GM19023 (cell line): ENCODE results near the gene KRT82.
"Not testable (repeated sequence)": the region's sequence is repeated elsewhere in the genome, so short reads cannot be mapped to it uniquely, and the experiment has no call there.

Source experiments
- ATAC-seq: cut with Tn5 transposase; IDR thresholded peaks from one replicate; pipeline ENCODE4 v1.9.1; 2021; ENCODE audit warnings: mild to moderate bottlenecking, moderate library complexity; ENCODE audit not compliant: unreplicated experiment

The KRT82 gene

DNA sequence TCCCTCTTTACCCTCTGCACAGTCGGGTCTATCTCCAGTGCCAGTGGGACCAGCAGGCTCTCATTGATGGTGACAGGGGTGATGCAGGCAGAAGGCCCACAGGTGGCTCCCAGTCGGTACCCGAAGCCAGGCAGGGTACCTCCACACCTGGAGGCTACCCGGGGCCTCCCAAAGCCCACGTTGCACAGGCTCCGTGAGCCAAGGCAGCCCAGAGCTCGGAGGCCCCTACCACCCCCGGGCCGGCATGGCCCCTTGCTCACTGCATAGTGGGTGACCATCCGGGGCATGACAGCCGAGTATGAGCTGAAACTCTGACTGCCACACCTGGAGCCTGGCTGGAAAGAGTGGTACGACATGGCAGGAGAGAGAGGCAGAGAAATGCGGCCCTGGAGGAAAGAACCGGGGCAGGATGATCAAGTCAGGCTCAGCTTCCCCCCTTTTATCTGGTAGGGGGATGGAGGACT, at the start of gene KRT82:
KRT82 (minus strand) TSS at position 414 of the 464 bp plus-strand sequence; CDS start at position 356, 58 bp downstream.
- no peak for ATAC-seq

- no peak for ATAC-seq
Observed at GRCh38 chr12:52455821-52456220, 49.7 kb upstream of the KRT82 start.

DNA sequence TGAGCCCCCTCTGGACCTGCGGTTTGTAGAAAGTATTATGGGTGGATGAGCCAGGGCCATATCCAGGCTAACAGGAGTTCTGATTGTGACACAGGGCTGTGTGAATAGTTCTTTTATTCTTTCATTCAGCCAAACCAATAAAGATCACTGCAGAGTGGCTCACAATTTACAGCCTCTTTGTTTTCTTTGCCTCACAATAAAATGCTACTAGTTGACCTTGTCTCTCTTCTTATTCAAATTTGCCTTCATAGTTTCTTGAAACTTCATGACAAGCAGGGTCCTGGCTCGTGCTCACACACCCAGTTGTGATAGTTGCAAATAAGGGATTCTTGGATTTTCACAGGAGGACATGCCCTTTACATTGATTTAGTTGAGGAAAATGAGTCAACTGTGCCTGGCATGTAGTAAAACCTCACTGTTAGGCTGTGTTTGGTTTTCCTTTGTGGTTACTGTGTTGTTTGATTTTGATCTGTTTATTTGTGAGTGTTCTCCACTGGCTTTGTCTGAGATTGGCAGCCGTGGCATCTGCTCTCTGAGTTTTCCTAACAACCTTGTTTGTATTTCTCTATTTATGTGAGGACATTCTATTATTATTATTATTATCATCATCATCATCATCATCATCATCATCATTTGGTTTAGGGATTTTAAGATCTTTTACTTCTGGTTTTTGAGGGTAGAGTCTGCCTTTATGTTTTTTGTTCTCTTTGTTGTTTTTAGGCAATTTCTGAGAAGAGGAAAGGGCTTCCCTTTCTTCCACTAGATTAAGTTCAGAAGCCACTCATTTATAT, 48.5 kb upstream of the KRT82 start:
- ATAC-seq: no peak

DNA sequence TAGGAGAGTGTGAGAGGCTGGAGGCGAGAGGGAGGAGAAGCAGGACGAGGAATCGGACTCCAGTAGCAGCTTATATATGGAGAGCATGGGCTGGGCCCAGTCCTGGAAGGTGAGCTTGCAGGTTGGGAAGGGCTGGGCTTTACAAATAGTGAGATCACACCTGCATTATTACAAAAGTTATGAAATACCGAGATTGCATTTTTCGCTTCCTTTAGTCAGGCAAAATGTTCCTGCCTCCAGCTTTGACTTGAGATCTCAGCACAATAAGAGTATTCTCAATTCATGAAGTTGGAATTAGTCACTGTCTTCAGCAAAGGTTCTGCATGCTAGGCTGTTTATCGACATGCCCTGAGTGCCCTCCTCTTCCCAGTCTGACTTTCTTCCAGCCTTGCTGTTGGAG, 46.0 kb upstream of the KRT82 start, which contains the start of gene KRT6B:
KRT6B (minus strand) TSS at position 46 of the 400 bp plus-strand sequence. CDS start 68 bp downstream, outside the sequence.
- no peak for ATAC-seq

- no peak for ATAC-seq
Observed at GRCh38 chr12:52448228-52448627, 42.1 kb upstream of the KRT82 start.

- not testable (repeated sequence) for ATAC-seq
Observed at GRCh38 chr12:52447196-52447595, 41.1 kb upstream of the KRT82 start.

DNA sequence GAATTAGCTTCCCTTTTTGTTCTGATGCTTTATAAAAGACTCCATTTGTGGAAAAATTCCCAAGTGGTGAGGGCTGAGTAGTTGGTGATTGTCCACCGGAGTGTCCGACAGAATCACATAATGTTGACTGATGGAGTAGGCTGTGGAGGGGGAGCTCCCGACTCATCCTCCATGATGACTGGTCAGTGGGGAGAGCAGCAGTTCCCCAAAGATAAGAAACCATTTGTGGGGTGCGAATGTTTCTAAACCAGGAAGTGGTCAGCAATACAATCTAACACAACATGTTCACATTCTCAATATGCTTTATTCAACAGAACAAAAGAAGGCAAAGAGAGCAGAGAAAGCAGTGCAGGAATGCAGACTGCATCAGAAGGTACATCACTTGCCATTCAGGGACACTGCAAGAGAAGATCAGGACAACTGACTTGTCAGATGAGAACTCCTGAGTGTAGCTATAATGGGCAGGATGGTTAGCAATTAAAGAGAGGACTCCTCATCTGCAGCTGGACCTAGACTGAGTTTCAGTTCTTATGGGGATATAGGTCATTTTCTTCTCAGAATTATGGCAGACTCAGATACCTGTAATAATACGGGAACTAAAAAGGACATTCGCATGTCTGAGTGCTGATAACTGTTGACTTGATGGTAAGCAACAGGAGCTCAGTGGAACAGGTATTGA, 40.4 kb upstream of the KRT82 start:
- no peak for ATAC-seq

DNA sequence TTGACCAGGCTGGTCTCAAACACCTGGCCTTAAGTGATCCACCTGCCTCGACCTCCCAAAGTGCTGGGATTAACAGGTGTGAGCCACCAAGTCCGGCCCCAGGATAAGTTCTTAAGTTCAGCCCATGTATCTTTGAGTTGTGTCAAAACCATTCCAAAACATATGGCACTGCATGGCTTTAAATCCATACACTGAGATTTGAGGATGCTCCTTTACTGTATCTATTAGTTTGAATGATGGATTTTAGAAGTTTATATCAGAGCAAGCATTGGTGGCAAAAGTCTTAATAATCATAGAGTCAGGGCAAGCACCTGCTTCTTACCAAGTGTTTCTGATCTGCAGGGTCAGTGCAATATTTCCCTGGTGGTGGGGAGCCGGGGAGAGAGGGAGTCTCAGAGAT, 39.7 kb upstream of the KRT82 start:
- no peak for ATAC-seq

- ATAC-seq: no peak
Observed at GRCh38 chr12:52444647-52445595, 38.8 kb upstream of the KRT82 start.

GRCh38 chr12:52443966-52444365, 37.8 kb upstream of the KRT82 start:
- no peak for ATAC-seq

GRCh38 chr12:52442600-52443061, 36.5 kb upstream of the KRT82 start:
- no peak for ATAC-seq

DNA sequence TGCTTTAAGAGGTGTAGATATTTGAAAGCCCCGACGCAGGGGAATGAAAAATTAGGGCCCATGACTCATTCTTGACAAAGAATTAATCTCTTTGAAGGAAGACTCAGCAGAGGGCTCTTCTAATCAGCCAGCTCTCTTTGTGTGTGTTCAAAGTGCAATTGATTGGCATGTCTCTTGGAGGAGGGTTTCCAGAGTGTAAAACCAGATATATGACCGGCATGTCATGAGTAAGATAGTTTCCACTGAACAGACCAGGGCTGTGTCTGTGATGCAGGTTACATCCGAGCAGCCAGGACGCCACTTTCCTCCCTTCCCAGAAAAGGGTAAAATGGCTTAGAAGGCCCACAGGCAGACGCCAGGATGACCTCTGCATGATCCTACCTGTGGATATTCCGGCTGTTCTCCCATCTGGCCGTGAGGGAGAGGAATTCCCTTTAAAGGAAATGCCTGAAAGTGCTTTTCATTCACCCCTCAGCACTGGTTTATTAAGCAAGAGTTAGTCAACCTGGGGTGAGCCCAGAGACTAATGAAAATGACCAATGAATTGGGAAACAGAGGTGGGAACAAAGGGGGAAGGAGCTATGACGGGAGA, 35.3 kb upstream of the KRT82 start:
- ATAC-seq: no peak

DNA sequence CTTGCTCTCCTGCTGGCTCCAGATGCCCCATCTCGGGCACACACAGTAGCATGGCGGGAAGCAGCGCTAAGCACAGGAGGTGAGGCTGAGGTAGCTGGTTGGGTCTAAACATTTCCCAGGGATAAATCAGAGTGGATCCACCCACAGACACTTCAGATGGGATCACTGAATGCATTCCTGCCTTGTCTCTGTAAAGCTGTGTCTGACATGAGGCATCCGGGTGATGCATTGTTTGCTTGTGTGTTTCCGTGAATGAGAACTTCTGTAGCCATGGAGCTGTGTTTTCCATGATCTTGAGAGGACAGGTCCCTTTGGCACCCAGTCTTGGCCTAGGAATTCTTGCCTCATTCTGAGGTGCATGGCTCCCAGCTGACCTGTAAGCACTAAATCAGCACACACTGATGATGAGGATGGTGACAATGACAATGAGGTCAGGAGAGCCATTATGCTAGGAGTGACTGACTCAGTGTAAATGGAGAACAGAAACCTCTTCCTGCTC, 34.7 kb upstream of the KRT82 start:
- no peak for ATAC-seq

DNA sequence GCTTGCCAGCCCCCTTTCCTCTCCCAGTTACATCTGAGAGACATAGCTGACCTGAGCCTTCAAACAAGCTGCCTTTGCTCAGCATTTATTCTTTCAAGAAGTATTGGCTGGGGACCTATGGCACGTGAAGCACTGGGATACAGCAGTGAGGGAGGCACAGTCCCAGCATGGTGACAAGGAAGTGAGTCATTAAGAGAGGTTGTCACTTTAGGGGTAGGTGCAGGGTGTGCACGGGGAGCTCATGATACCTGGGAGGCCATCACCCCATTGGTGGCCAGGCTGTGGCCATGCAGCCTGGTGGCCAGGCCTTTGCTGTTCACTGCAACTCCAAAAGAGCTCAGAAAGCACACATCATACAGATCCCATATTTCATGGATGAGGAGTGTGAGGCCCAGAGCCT, 33.7 kb upstream of the KRT82 start:
- no peak for ATAC-seq

GRCh38 chr12:52439420-52439819, 33.3 kb upstream of the KRT82 start:
- no peak for ATAC-seq

DNA sequence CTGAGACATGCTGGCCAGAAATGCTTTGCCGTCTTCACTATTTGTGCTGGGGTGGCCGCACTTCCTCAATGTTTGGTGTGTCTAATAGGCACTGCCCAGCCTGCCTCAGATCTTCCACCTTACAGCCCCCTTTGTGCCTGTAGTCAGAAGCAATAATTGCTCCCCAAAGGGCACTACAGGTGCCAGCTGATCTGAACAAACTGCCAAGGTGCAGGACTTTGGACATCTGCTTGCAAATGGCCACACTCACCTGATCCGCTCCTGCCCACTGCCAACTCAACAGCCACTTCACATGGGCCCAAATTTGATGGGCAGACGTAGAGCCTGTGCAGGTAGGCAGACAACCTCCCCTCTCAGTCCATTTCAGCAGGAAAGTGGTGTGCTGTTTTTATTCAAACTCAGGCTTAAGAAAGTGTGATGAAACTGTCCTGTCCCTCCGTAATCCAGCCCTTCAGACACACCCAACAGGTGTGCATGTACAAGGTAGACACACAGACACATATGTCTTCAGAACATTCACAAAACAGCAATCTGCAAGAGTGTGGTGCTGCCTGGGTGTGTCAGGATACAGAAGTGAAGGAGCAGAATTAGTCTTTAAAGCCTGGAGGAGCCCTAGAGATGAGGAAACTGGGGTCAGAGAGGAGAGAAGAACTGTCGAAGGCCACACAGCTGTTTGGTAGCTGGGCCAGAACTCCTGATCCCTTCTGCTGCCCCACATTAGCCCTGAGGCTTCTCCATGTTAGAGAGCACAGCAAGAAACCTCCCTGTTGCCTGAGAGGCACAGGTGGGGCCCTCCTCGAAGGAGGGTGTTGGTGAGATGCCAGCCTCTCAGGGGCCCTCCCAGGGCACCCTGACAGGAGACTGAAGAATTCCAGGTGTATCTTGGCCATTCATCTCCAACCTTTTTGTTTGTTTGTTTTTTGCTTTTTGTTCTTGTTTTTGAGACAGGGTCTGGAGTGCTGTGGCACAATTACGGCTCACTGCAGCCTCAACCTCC, 32.5 kb upstream of the KRT82 start:
- ATAC-seq: no peak

DNA sequence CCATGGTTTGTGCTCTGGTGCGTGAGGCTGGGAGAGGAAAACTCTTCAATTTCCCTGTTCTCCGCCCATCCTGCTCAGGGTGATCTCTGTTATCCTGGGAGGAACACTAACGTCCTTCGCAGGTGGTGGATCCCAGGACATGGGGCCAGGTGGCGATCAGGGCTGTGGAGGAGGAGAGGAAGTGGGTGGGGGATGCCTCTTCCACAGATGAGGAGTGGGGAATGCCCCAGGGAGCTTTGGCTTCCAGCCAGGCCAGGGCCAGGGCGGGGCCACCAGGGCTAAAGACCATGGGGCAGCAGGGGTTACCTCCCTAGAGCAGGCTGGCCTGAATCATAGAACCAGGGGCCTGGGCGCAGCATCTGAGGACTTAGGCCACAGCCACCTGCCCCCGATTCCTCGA, 31.4 kb upstream of the KRT82 start:
- no peak for ATAC-seq

DNA sequence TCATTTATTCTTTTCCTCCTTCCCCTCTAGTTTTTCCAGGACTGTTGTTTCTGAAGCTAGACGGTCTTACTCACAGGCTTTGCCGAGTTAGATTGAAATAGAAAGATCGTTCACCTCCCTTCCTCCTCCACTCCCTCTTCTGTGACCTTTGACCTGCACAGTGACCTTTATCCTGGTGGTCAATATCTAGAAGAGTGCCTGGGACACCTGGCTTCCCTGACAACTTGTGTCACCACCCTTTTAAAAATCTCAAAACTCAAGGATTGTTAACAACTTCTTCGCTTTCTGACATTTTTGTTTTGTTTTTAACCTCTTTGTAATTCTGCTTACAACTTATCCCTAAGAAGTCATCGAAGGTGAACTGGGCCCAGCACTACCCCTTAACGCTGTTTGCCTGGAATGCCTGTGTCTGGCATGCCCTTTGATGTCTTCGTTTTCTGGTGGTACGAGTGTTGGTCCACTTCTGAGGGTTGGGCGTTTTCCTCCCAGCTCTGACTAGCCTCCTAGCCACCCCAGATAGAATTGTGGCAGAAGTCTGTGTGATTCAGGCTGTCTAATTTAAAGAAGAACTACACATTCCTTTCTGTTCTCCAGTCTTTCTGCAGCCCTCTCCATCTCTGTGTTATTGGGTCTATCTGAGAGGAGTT, 30.8 kb upstream of the KRT82 start:
- no peak for ATAC-seq
